H1 (cell line): ENCODE data around the gene FERMT2. TPM values are rescaled to one million over a fixed set of nuclear protein-coding genes. Genes with fewer than 3 reads are reported as not detected.

Source experiments
- CTCF ChIA-PET: fragments of 300-600 bp; sonication (Branson Sonifier 250); formaldehyde crosslinking; loops from one replicate; lab custom pipeline; 2021; ENCODE audit not compliant: partially characterized antibody; lab: Charles Lee
- POLR2A ChIA-PET: fragments of 300-600 bp; sonication (Branson Sonifier 250); formaldehyde crosslinking; loops from one replicate; lab custom pipeline; 2021; ENCODE audit warnings: inconsistent platforms; ENCODE audit not compliant: partially characterized antibody; lab: Charles Lee
- DNase-seq, 2 experiments: peaks; one replicate each; pipeline versions ENCODE4 v3.0.0 to v3.0.0-alpha.2; 2010 to 2022; ENCODE audit warnings: low spot score in 2 of 2, low read depth in 1 of 2, mixed read lengths in 1 of 2
- FAIRE-seq: peaks from 2 replicates; lab custom pipeline; 2011; peaks lifted over from hg19 to GRCh38; lab: Jason Lieb, UNC
- H2AFZ ChIP-seq: 2 replicates; pipeline ENCODE4 v1.8.1; 2012; ENCODE audit warnings: low read length, inconsistent platforms
- H2AK5ac ChIP-seq: 2 replicates; pipeline ENCODE4 v1.6.1; 2013; ENCODE audit warnings: low read depth, low read length
- H2BK120ac ChIP-seq: replicated peaks from 2 replicates; pipeline ENCODE3; 2013; ENCODE audit warnings: low read depth, low read length, inconsistent platforms
- H2BK12ac ChIP-seq: 2 replicates; pipeline ENCODE4 v1.6.1; 2013; ENCODE audit warnings: low read depth, low read length
- H2BK15ac ChIP-seq: 2 replicates; pipeline ENCODE4 v1.6.1; 2013; ENCODE audit warnings: low read length
- H2BK20ac ChIP-seq: 2 replicates; pipeline ENCODE4 v1.6.1; 2013; ENCODE audit warnings: low read length
- H2BK5ac ChIP-seq: 2 replicates; pipeline ENCODE4 v1.6.1; 2013; ENCODE audit warnings: low read depth, low read length
- H3K14ac ChIP-seq: 2 replicates; pipeline ENCODE4 v1.6.1; 2013; ENCODE audit warnings: inconsistent platforms; ENCODE audit not compliant: insufficient read length
- H3K18ac ChIP-seq: 2 replicates; pipeline ENCODE4 v1.6.1; 2013; ENCODE audit warnings: low read length; ENCODE audit errors: extremely low read depth
- H3K23ac ChIP-seq: 2 replicates; pipeline ENCODE4 v1.6.1; 2013; ENCODE audit warnings: inconsistent platforms; ENCODE audit not compliant: insufficient read length
- H3K23me2 ChIP-seq: 2 replicates; pipeline ENCODE4 v1.6.1; 2013; ENCODE audit warnings: low read depth, low read length
- H3K27ac ChIP-seq: 2 replicates; pipeline ENCODE4 v1.6.1; 2011; ENCODE audit warnings: low read depth, low read length, inconsistent platforms
- H3K27me3 ChIP-seq, 4 experiments: replicated peaks in 1 of 4; 1 replicate in 1 of 4; 2 replicates in 3 of 4; pipeline versions ENCODE4 v1.6.1 to v1.8.1; 2011 to 2013; ENCODE audit warnings: low read length in 3 of 4, mild to moderate bottlenecking in 3 of 4, inconsistent platforms in 2 of 4, mixed read lengths in 2 of 4, moderate library complexity in 1 of 4; ENCODE audit not compliant: control insufficient read depth in 3 of 4, insufficient read depth in 3 of 4; ENCODE audit errors: extremely low read depth in 1 of 4
- H3K36me3 ChIP-seq, 4 experiments: 2 replicates each; pipeline versions ENCODE4 v1.6.1 to v1.8.1; 2011 to 2013; ENCODE audit warnings: mild to moderate bottlenecking in 4 of 4, low read length in 3 of 4, moderate library complexity in 2 of 4, control low read depth in 1 of 4, inconsistent platforms in 1 of 4; ENCODE audit not compliant: insufficient read depth in 4 of 4, control insufficient read depth in 2 of 4
- H3K4ac ChIP-seq: replicated peaks from 2 replicates; pipeline ENCODE3; 2013; ENCODE audit warnings: low read length, low read depth, mixed read lengths, inconsistent platforms; ENCODE audit not compliant: insufficient read length
- H3K4me1 ChIP-seq, 4 experiments: replicated peaks in 1 of 4; 1 replicate in 1 of 4; 2 replicates in 3 of 4; pipeline versions ENCODE4 v1.6.1 to v1.8.1; 2011 to 2013; ENCODE audit warnings: low read length in 3 of 4, inconsistent platforms in 2 of 4, mixed read lengths in 1 of 4; ENCODE audit not compliant: insufficient read depth in 4 of 4, control insufficient read depth in 3 of 4
- H3K4me2 ChIP-seq, 2 experiments: 2 replicates each; pipeline versions ENCODE4 v1.6.1 to v1.8.1; 2011 to 2013; ENCODE audit warnings: low read depth in 2 of 2, low read length in 2 of 2, control low read depth in 1 of 2, inconsistent platforms in 1 of 2, mild to moderate bottlenecking in 1 of 2; ENCODE audit not compliant: insufficient read depth in 1 of 2
- H3K4me3 ChIP-seq, 4 experiments: fragments of 200-600, 300-600 bp in 1 of 4; sonication (generic), shearing (Covaris generic), sonication (Bioruptor Twin) in 1 of 4; 2 replicates each; pipeline versions ENCODE4 v1.5.1 to v1.8.1; 2011 to 2016; ENCODE audit warnings: low read length in 4 of 4, low read depth in 3 of 4, control low read depth in 2 of 4, inconsistent platforms in 2 of 4, mild to moderate bottlenecking in 2 of 4, mixed read lengths in 1 of 4, moderate library complexity in 1 of 4; ENCODE audit not compliant: insufficient read depth in 2 of 4; ENCODE audit errors: extremely low read depth in 1 of 4
- H3K56ac ChIP-seq: replicated peaks from 2 replicates; pipeline ENCODE3; 2013; ENCODE audit warnings: low read depth, mild to moderate bottlenecking, mixed read lengths, low read length, inconsistent platforms; ENCODE audit not compliant: insufficient read length
- H3K79me1 ChIP-seq: 2 replicates; pipeline ENCODE4 v1.6.1; 2013; ENCODE audit warnings: low read depth, low read length, control low read depth
- H3K79me2 ChIP-seq, 2 experiments: 2 replicates each; pipeline versions ENCODE4 v1.6.1 to v1.8.1; 2012 to 2013; ENCODE audit warnings: low read length in 2 of 2, mild to moderate bottlenecking in 2 of 2, inconsistent platforms in 1 of 2; ENCODE audit not compliant: insufficient read depth in 2 of 2, control insufficient read depth in 1 of 2
- H3K9ac ChIP-seq, 4 experiments: replicated peaks in 1 of 4; 1 replicate in 1 of 4; 2 replicates in 3 of 4; pipeline versions ENCODE4 v1.6.1 to v1.8.1; 2011 to 2013; ENCODE audit warnings: low read depth in 3 of 4, low read length in 3 of 4, control low read depth in 2 of 4, mild to moderate bottlenecking in 2 of 4, moderate library complexity in 2 of 4, inconsistent platforms in 1 of 4; ENCODE audit errors: extremely low read depth in 1 of 4
- H3K9me3 ChIP-seq, 2 experiments: 2 replicates each; pipeline versions ENCODE4 v1.6.1 to v1.8.1; 2012 to 2013; ENCODE audit warnings: mild to moderate bottlenecking in 2 of 2, moderate library complexity in 2 of 2, control low read depth in 1 of 2, inconsistent platforms in 1 of 2, low read depth in 1 of 2, low read length in 1 of 2, mixed read lengths in 1 of 2; ENCODE audit not compliant: insufficient read depth in 2 of 2
- H4K20me1 ChIP-seq, 2 experiments: replicated peaks in 1 of 2; 2 replicates each; pipeline versions ENCODE3 to v1.8.1; 2011 to 2013; ENCODE audit warnings: inconsistent platforms in 2 of 2, low read length in 2 of 2, mild to moderate bottlenecking in 1 of 2; ENCODE audit not compliant: insufficient read depth in 2 of 2, control insufficient read depth in 1 of 2
- H4K5ac ChIP-seq: 2 replicates; pipeline ENCODE4 v1.6.1; 2013; ENCODE audit warnings: low read length, low read depth, mixed read lengths, inconsistent platforms; ENCODE audit not compliant: insufficient read length
- H4K8ac ChIP-seq: 2 replicates; pipeline ENCODE4 v1.8.0; 2013; ENCODE audit warnings: mild to moderate bottlenecking, moderate library complexity, low read length, inconsistent platforms; ENCODE audit not compliant: insufficient read depth; ENCODE audit errors: extremely low read depth
- H4K91ac ChIP-seq: replicated peaks from 2 replicates; pipeline ENCODE3; 2013; ENCODE audit warnings: low read length, mixed read lengths, inconsistent platforms; ENCODE audit not compliant: insufficient read length
- BCL11A ChIP-seq, 2 experiments: IDR thresholded peaks; one replicate each; pipeline ENCODE4 v1.6.1; 2011; ENCODE audit warnings: low read depth in 2 of 2, low read length in 2 of 2, mild to moderate bottlenecking in 2 of 2
- CEBPB ChIP-seq: IDR thresholded peaks from 2 replicates; pipeline ENCODE4 v1.6.1; 2012; ENCODE audit warnings: low read depth, low read length
- E2F6 ChIP-seq: IDR thresholded peaks from 2 replicates; pipeline ENCODE4 v1.6.1; 2012; ENCODE audit warnings: inconsistent platforms
- RNF2 ChIP-seq: fragments of 200-900, 300-1000 bp; sonication (generic); IDR thresholded peaks from 2 replicates; pipeline ENCODE4 v1.7.1; 2016; ENCODE audit warnings: borderline replicate concordance, low read depth, mild to moderate bottlenecking, antibody characterized with exemption, low read length; ENCODE audit not compliant: poor library complexity, severe bottlenecking; ENCODE audit errors: missing control alignments
- SUZ12 ChIP-seq: fragments of 200-600 bp; sonication (generic); IDR thresholded peaks from 2 replicates; pipeline ENCODE4 v1.6.1; 2012; ENCODE audit warnings: mild to moderate bottlenecking, inconsistent platforms, low read length, moderate library complexity, mixed read lengths
- TEAD4 ChIP-seq: IDR thresholded peaks from 2 replicates; pipeline ENCODE4 v1.6.1; 2012; ENCODE audit warnings: low read depth, low read length, inconsistent platforms, mixed read lengths
- WGBS, 2 experiments: shearing (Covaris generic) in 1 of 2; methylation state at CpG; one replicate each; pipeline versions ENCODE4 v1.1.6 to v1.1.7; 2013 to 2015; ENCODE audit warnings: low lambda C conversion rate in 2 of 2, mixed read lengths in 2 of 2, inconsistent platforms in 1 of 2, low coverage in 1 of 2, missing lambda C conversion rate in 1 of 2; ENCODE audit not compliant: insufficient replicate concordance in 2 of 2, insufficient coverage in 1 of 2, insufficient read length in 1 of 2; ENCODE audit errors: extremely low coverage in 1 of 2, missing lambda C conversion rate in 1 of 2; 5-methylcytosine and 5-hydroxymethylcytosine counted together
- polyA plus RNA-seq, 7 experiments: library from polyadenylated mRNA; depleted of rRNA in 3 of 7; stranded (reverse) in 5 of 7; unstranded in 2 of 7; fragments of >200 nt in 5 of 7; fragments of 200-250 nt in 2 of 7; gene quantifications; 1 replicate in 5 of 7; 2 replicates in 1 of 7; 4 replicates in 1 of 7; pipeline versions ENCODE4 v1.2.1 to v1.2.3, GENCODE V29; 2011 to 2013; ENCODE audit warnings: missing spikeins in 2 of 7, mixed read lengths in 2 of 7
- total RNA-seq: library from RNA; stranded (reverse); fragmentation: NEBNext Ultra II Directional; extraction: Animal tissue kit (Norgen Biotek cat#: 25700); gene quantifications from 2 replicates; pipeline ENCODE4 v1.2.1, GENCODE V29; 2021

Gene FERMT2
- total and polyA plus RNA-seq, 2 of the 8 experiments (the other 6 are each of a cell fraction or from before 2014, with no cell fraction given) = 53.3 to 142 TPM

DNA sequence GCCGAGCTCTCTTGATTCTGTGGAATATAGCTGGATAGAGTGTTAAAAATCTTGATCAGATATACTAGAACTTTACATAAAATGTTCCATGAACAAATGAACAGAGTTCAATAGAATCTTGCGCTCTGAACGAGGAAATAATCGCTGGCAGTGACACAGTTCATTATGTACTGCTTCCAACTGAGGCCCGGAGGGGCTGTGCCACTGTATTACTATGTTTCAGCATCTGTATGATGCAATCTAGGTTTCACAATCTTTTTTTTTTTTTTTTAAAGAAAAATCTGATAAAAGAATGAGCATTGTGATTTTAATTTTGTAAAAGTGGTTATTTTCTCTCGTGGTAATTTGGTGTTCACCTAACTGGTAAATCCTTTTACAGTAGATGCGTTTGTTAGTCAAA is 77.2 kb downstream of the FERMT2 start:
- no peak overlapping the region for H3K56ac ChIP-seq
- CTCF ChIA-PET = interaction anchor here (0.7 to 1.0 kb wide), 2 partner anchors 9 to 88 kb away, joined by 3 to 5 read pairs; no protein-coding TSS in a partner anchor
- H2BK120ac ChIP-seq = no peak overlapping the region
- H4K8ac ChIP-seq = no peak overlapping the region
- no peaks in the 10 kb centered on the region for H3K79me2 ChIP-seq
- peak overlapping the region in 1 of 4 experiments; percentile 37; a peak in 1 of 8 replicates for H3K4me3 ChIP-seq
- H3K4me1 ChIP-seq = peaks cover 0 to 23% (median 14%) of the 10 kb centered on the region in 4 experiments; a peak in 4 of 7 replicates
- TF ChIP-seq RNF2 (no peak), TEAD4 (no peak), SUZ12 (no peak), E2F6 (no peak), CEBPB (peak; percentile 64), BCL11A (IDR thresholded peaks at IDR 0.05; ENCODE audit: low read depth in 2 of 2, low read length in 2 of 2) (no peak)
- peak overlapping the region; percentile 59 to 94; a peak in 3 of 4 replicates for H3K4me2 ChIP-seq
- no peak overlapping the region for H3K23ac ChIP-seq
- H2AK5ac ChIP-seq = no peak overlapping the region
- no peak overlapping the region for H2BK20ac ChIP-seq
- H3K27ac ChIP-seq = peak overlapping the region; percentile 11; the same call in 1 of the 2 replicates
- peak overlapping the region; percentile 51 for H4K5ac ChIP-seq
- no peak overlapping the region for H2AFZ ChIP-seq
- POLR2A ChIA-PET = interaction anchor here (1.0 to 1.9 kb wide), 4 partner anchors 11 to 20 kb away, joined by 3 to 6 read pairs (median 3); no protein-coding TSS in a partner anchor
- H3K14ac ChIP-seq = no peak overlapping the region
- DNase-seq (no peak), FAIRE-seq (no peak)
- H3K23me2 ChIP-seq = no peaks in the 10 kb centered on the region
- no peak overlapping the region for H3K9ac ChIP-seq
- H3K9me3 ChIP-seq = no peaks in the 10 kb centered on the region
- 0 out of 2 replicates have a peak overlapping the region, but pooled peaks have one; percentile 75 for H2BK5ac ChIP-seq
- no peak overlapping the region for H2BK15ac ChIP-seq
- H4K91ac ChIP-seq = no peak overlapping the region
- H3K36me3 ChIP-seq = peaks cover 12 to 86% (median 28%) of the 10 kb centered on the region in 4 experiments
- WGBS, 2 experiments = 80% methylated on average over 7 of the region's 7 CpGs; no CpG with 5 or more reads in 1 of the 2 experiments
- H4K20me1 ChIP-seq = no peaks in the 10 kb centered on the region
- no peaks in the 10 kb centered on the region; the same call in 1 of the 2 replicates for H3K79me1 ChIP-seq
- H2BK12ac ChIP-seq = no peak overlapping the region
- H3K4ac ChIP-seq = no peak overlapping the region
- no peak overlapping the region for H3K18ac ChIP-seq
- no peaks in the 10 kb centered on the region for H3K27me3 ChIP-seq
